ENCODE data around the gene ZNF563.
A peak's percentile ranks its signal among the peaks of the same experiment; 100 is the strongest.

Gene ZNF563

DNA sequence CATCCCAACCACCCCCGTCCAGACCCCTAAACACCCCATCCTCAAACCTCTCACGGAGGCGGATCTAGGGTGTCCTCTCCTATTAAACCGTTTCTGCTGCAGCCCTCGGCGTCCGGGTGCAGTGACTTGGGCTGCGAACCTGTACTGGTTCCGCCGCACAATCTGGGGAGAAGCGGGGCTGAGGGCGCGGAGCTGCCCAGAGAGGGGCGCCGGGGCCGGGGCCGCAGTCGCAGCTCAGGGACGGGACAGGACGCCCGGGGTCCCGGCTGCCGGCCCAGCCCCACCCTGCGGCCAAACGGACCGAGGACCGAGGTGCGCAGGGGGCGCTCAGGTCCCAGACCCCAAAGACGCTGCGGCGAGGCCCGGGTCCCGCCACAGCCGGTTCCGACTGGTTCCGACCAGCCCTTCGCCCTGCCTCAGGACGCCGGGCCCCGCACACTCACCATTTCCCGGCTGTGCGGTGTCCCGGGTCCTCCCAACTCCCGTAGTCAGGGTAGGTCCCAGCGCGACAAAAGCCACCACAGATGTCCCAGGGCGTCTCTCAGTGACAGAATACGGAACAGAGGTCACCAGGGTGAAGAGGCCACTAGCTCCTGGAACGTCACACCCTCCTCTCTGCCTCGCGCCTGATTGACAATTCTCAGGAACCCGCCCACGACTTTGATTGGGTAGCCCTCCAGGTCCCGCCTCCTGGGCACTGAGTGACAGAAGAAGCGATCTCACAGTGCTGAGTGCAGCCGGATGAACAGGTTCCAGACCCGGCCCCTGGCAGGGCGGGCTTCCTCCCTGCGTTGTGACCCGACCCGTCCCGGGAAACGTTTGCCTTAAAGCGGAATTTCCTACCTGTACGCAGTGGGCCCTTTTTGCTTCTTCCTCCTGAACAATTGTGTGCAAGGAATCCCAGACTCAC is 38.9 kb downstream of the ZNF563 start, which contains the start of gene ZNF44:
Gene ZNF44, minus strand, starts transcription at position 635 of the 910 bp plus-strand sequence. Its CDS starts 189 bp downstream, at position 446.
- DNase-seq = peak; percentile 99

DNA sequence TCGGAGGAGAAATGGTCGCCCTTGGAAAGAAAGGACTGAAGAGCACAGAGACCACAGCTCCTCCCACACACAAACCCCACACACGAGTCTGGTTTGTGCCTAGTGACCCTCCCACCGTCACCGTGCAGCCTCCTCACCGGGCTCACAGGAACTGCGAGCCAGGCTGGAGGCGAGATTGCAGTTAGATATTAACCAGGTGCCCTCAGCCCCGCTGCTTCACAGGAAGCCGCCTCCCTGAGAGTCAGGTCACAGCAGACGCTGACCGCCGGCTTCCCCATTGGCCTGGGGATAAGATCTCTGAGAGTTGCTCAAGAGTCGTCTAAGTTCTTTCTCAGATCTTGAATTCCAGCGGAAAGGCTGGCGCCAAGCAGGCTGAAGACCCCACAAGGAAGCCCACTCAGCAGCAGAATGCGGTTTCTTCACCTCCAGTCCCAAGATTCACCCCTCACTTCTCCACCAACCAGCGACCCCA is 39.6 kb downstream of the ZNF563 start:
- peak; percentile 47 for DNase-seq

DNA sequence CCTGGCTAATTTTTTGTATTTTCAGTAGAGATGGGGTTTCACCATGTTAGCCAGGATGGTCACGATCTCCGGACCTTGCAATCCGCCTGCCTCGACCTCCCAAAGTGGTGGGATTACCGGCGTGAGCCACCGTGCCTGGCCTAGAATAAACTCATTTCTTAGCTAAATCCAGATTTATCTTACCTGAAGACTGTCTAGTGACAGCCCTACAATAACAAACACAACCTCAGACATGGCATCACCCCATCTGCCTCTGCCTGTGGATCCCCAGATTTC is 43.7 kb downstream of the ZNF563 start:
- DNase-seq = no peak

DNA sequence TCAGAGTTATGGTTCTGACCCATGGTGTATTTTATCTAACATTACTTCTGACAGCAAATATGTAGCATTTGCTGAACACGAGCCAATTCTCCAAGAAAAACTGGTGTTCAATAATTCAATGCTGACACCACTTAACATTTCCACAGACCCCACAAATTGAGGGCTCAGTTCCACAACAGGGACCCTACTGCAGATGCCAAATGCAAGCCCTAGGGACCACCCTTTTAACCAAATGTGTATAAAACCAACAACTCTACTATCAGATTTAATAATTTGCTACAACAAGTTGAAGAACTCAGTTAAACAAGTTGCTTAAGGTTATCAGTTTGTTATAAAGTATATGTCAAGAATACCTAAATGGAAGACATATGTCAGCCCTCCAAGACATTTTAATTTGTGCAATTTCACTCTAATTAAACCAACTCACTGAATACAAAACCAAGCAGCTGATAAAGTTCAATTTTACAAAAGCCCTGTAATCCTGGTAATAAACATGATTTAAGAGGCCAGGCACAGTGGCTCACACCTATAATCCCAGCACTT is 45.4 kb downstream of the ZNF563 start:
- DNase-seq = no peak

DNA sequence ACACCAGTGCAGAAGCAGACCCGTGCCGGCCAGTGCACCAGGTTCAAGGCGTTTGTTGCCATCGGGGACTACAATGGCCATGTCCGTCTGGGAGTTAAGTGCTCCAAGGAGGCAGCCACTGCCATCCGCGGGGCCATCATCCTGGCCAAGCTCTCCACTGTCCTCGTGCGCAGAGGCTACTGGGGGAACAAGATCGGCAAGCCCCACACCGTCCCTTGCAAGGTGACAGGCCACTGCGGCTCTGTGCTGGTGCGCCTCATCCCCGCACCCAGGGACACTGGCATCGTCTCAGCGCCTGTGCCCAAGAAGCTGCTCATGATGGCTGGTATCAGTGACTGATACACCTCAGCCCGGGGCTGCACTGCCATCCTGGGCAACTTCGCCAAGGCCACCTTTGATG is 48.8 kb downstream of the ZNF563 start:
- DNase-seq = no peak

DNA sequence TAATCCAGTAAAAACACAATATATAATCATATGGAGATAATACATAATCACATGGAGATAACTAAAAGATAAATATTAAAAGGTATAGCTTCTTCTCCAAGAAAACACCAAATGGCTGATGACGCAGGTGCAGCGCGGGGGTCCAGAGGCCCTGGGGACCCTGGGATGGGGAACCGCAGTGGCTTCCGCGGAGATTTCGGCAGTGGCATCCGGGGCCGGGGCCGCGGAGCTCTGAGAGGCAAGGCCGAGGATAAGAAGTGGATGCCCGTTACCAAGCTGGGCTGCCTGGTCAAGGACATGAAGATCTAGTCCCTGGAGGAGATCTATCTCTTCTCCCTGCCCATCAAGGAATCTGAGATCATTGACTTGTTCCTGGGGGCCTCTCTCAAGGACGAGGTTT is 49.2 kb downstream of the ZNF563 start:
- DNase-seq = no peak

DNA sequence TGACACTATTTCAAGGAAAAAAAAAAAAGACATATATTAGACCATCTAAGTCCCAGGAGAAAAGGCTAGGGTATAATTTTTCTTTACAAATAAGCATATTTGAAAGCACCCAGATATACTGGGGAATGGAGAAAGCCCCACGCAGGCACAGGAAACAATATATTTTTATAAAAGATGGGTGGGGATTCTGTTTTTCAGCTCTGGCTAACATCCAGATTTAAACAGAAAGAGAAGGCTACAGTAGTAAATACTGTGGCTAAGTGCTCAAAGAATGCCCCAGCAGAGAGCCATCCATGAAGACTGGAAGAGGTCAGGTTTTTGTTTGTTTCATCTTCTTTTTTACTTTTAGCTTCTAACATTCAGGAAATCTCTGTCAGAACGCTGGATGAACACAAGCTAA is 54.7 kb downstream of the ZNF563 start:
- DNase-seq = no peak

DNA sequence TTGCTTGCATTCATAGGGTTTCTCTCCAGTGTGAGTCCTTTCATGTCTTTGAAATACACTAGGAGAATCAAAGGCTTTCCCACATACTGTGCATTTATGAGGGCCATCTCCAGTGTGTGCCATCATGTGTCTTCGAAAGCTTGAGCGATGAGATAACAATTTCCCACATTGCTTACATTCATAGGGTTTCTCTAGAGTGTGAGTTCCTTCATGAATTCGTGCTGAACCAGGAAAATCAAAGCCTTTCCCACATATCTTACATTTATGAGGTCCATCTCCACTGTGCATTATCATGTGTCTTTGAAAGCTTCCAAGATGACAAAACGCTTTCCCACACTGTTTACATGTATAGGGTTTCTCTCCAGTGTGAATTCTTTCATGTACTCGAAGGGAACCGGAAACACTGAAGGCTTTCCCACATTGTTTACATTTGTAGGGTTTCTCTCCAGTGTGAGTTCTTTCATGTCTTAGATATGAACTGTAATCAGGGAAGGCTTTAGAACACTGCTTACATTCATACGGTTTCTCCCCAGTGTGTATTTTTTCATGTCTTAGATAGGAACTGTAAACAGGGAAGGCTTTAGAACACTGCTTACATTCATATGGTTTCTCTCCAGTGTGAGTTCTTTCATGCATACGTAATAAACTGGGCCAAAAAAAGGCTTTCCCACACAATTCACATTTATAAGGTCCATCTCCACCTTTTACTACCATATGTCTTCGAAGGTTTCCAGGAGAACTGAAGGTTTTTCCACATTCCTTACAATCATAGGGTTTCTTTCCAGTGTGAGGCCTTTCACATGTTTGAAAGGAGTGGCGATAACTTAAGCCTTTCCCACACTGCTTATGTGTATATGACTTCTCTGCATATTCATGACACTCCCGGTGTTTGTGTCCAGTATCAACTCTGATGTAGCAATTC is 60.2 kb downstream of the ZNF563 start:
- no peak for DNase-seq

DNA sequence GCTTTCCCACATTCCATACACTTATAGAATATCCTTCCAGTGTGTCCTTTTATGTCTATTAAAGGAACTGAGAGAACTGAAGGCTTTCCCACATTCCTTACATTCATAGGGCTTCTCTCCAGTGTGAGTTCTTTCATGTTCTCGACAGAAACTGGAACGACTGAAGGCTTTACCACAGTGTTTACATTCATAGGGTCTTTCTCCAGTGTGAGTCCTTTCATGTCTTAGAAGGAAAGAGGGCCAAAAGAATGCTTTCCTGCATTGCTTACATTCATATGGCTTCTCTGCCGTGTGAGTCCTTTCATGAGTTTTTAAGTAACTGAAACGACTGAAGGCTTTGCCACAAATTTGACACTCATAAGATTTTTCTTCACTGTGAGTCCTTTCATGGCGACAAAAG is 61.0 kb downstream of the ZNF563 start:
- no peak for DNase-seq

DNA sequence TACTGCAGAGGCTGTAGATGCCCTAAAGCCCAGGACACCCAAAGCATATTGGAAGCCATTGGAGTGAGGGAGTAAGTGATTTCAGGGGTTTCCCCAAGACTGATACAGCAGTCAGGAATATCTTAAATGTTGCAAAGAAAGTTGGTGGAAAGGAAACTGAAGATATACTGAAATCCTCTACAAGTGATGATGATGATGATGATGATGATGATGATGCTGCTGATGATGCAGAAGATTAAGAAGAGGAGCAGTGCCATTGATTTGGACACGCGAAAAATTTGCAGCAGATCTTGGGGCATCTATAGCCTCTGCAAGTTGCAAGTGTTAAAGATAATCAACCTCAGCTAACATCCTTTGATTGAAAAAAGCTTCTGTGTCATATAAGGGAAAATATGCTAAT is 62.6 kb downstream of the ZNF563 start:
- no peak for DNase-seq

All from DMS79 treated with DMSO at 0.1 percent for 48 hours (cell line).